GM23338 (cell line): ENCODE measurements around the gene NEK7. TPM values are rescaled to one million over a fixed set of nuclear protein-coding genes. Genes with fewer than 3 reads are reported as not detected.

ENCODE experiments used
- ATAC-seq: fragments of 200-7000 bp; cut with Tn5 transposase; 3 replicates; pipeline ENCODE4 v1.9.1; 2020
- DNase-seq: peaks from one replicate; pipeline ENCODE4 v3.0.0-alpha.2; 2015; ENCODE audit warnings: low spot score
- H2AFZ ChIP-seq: fragments of 200-600 bp; sonication (generic); 2 replicates; pipeline ENCODE4 v1.8.0; 2016; ENCODE audit warnings: antibody characterized with exemption, mild to moderate bottlenecking, moderate library complexity
- H3F3A ChIP-seq: fragments of 200-600 bp; sonication (generic); replicated peaks from 2 replicates; pipeline ENCODE4 v1.8.0; 2017; ENCODE audit warnings: antibody characterized with exemption, mixed run types, low read depth
- H3K27ac ChIP-seq: fragments of 200-600 bp; sonication (generic); 2 replicates; pipeline ENCODE4 v1.6.1; 2016; ENCODE audit warnings: low read depth
- H3K27me3 ChIP-seq: fragments of 200-600 bp; sonication (generic); 2 replicates; pipeline ENCODE4 v1.8.0; 2016; ENCODE audit warnings: mild to moderate bottlenecking, mixed run types, moderate library complexity; ENCODE audit not compliant: insufficient read depth
- H3K36me3 ChIP-seq: fragments of 200-600 bp; sonication (generic); 2 replicates; pipeline ENCODE4 v1.8.0; 2016; ENCODE audit warnings: mild to moderate bottlenecking; ENCODE audit not compliant: insufficient read depth
- H3K4me1 ChIP-seq: fragments of 200-600 bp; sonication (generic); 2 replicates; pipeline ENCODE4 v1.8.0; 2016; ENCODE audit warnings: mild to moderate bottlenecking, moderate library complexity; ENCODE audit not compliant: insufficient read depth
- H3K4me2 ChIP-seq: fragments of 200-600 bp; sonication (generic); 2 replicates; pipeline ENCODE4 v1.7.1; 2017; ENCODE audit warnings: mixed run types
- H3K4me3 ChIP-seq: fragments of 200-600 bp; sonication (generic); 2 replicates; pipeline ENCODE4 v1.6.1; 2016; ENCODE audit warnings: mixed run types
- H3K79me2 ChIP-seq: fragments of 200-600 bp; sonication (generic); replicated peaks from 2 replicates; pipeline ENCODE4 v1.8.0; 2017; ENCODE audit warnings: mild to moderate bottlenecking; ENCODE audit not compliant: insufficient read depth
- H3K9me2 ChIP-seq: fragments of 200-600 bp; sonication (generic); 2 replicates; pipeline ENCODE4 v1.8.0; 2017; ENCODE audit not compliant: insufficient read depth
- H4K20me1 ChIP-seq: fragments of 200-600 bp; sonication (generic); replicated peaks from 2 replicates; pipeline ENCODE4 v1.8.0; 2017; ENCODE audit warnings: mild to moderate bottlenecking; ENCODE audit not compliant: insufficient read depth
- H3K27ac Mint-ChIP-seq: 2 replicates; pipeline ENCODE4 v1.8.0; 2020; ENCODE audit warnings: inconsistent platforms, mild to moderate bottlenecking, moderate library complexity, mixed read lengths
- H3K27me3 Mint-ChIP-seq: 3 replicates; pipeline ENCODE4 v1.8.0; 2022; ENCODE audit warnings: low read depth, mild to moderate bottlenecking, moderate library complexity, mixed read lengths, inconsistent platforms; ENCODE audit not compliant: insufficient read depth, poor library complexity
- H3K36me3 Mint-ChIP-seq: 3 replicates; pipeline ENCODE4 v1.8.0; 2021; ENCODE audit warnings: low read depth, mild to moderate bottlenecking, inconsistent platforms, moderate library complexity, mixed read lengths
- H3K4me1 Mint-ChIP-seq: 3 replicates; pipeline ENCODE4 v1.8.0; 2020; ENCODE audit warnings: mild to moderate bottlenecking, inconsistent platforms, mixed read lengths
- H3K4me3 Mint-ChIP-seq: 3 replicates; pipeline ENCODE4 v1.8.0; 2021; ENCODE audit warnings: moderate library complexity, mild to moderate bottlenecking, inconsistent platforms, mixed read lengths
- H3K9me3 Mint-ChIP-seq: 3 replicates; pipeline ENCODE4 v1.8.0; 2020; ENCODE audit warnings: moderate library complexity, mild to moderate bottlenecking, inconsistent platforms, mixed read lengths
- CREB1 ChIP-seq: fragments of 250-450 bp; sonication (Bioruptor Pico); IDR thresholded peaks from 2 replicates; pipeline ENCODE4 v1.5.0; 2020; ENCODE audit warnings: low read depth, mild to moderate bottlenecking, moderate library complexity
- CTCF ChIP-seq, 2 experiments: fragments of 200-600 bp in 1 of 2; sonication (generic) in 1 of 2; conservative IDR thresholded peaks; 2 replicates each; pipeline versions ENCODE4 v1.5.1 to v1.6.1; 2016 to 2017; ENCODE audit warnings: antibody characterized with exemption in 2 of 2, low read depth in 2 of 2, mild to moderate bottlenecking in 2 of 2, moderate library complexity in 1 of 2
- ETS1 ChIP-seq: IDR thresholded peaks from 2 replicates; pipeline ENCODE4 v1.6.1; 2016; ENCODE audit warnings: antibody characterized with exemption
- EZH2 ChIP-seq: fragments of 200-600 bp; sonication (generic); IDR thresholded peaks from one replicate; pipeline ENCODE4 v1.8.0; 2017; ENCODE audit warnings: antibody characterized with exemption, mild to moderate bottlenecking, low read depth; ENCODE audit not compliant: unreplicated experiment
- EZH2phosphoT487 ChIP-seq: fragments of 200-600 bp; sonication (generic); IDR thresholded peaks from one replicate; pipeline ENCODE4 v1.8.1; 2018; ENCODE audit warnings: antibody characterized with exemption; ENCODE audit not compliant: unreplicated experiment
- JUNB ChIP-seq: IDR thresholded peaks from one replicate; pipeline ENCODE4 v1.6.1; 2016; ENCODE audit warnings: antibody characterized with exemption; ENCODE audit not compliant: unreplicated experiment
- NANOG ChIP-seq: IDR thresholded peaks from 2 replicates; pipeline ENCODE4 v1.6.1; 2016; ENCODE audit warnings: antibody characterized with exemption, borderline replicate concordance
- POLR2AphosphoS5 ChIP-seq: IDR thresholded peaks from 2 replicates; pipeline ENCODE4 v1.6.1; 2016; ENCODE audit warnings: antibody characterized with exemption, low read depth
- REST ChIP-seq: IDR thresholded peaks from one replicate; pipeline ENCODE4 v1.6.1; 2018; ENCODE audit warnings: antibody characterized with exemption; ENCODE audit not compliant: unreplicated experiment
- STAT1 ChIP-seq: IDR thresholded peaks from one replicate; pipeline ENCODE4 v1.6.1; 2016; ENCODE audit warnings: antibody characterized with exemption; ENCODE audit not compliant: unreplicated experiment
- ZNF114 ChIP-seq: fragments of 250-450 bp; sonication (Bioruptor Pico); IDR thresholded peaks from 2 replicates; pipeline ENCODE4 v1.5.0; 2020; ENCODE audit warnings: mild to moderate bottlenecking, moderate library complexity
- ZNF331 ChIP-seq: fragments of 250-450 bp; sonication (Bioruptor Pico); IDR thresholded peaks from 2 replicates; pipeline ENCODE4 v1.5.0; 2020; ENCODE audit warnings: low read depth, mild to moderate bottlenecking, moderate library complexity
- polyA plus RNA-seq: library from polyadenylated mRNA; unstranded; fragments of >200 nt; fragmentation: Nextera tagmentation; extraction: Ambion mirVana; gene quantifications from 2 replicates; pipeline ENCODE4 v1.2.1, GENCODE V29; 2016
- total RNA-seq: library from RNA; depleted of rRNA; stranded (reverse); fragments of >200 nt; shearing (Covaris generic); gene quantifications from 2 replicates; pipeline ENCODE4 v1.2.3, GENCODE V29; 2014

NEK7 gene
- total and polyA plus RNA-seq, 2 experiments from 2014 or later, result 4.8 to 15.3 TPM

- Histone ChIP-seq H3K4me3 (no peak overlapping the region), H3K9me2 (no peaks in the 10 kb centered on the region), H3K27me3 (no peaks in the 10 kb centered on the region), H4K20me1 (no peaks in the 10 kb centered on the region), H3K79me2 (no peaks in the 10 kb centered on the region), H3K27ac (no peak overlapping the region), H2AFZ (no peak overlapping the region), H3F3A (no peaks in the 10 kb centered on the region), H3K4me1 (peaks cover 9% of the 10 kb centered on the region; the same call in 1 of the 2 replicates), H3K4me2 (peak overlapping the region; percentile 27), H3K36me3 (no peaks in the 10 kb centered on the region)
- Mint-ChIP-seq H3K36me3 (no peaks in the 10 kb centered on the region), H3K9me3 (no peaks in the 10 kb centered on the region), H3K4me1 (peaks cover 14% of the 10 kb centered on the region), H3K27ac (no peak overlapping the region), H3K4me3 (no peak overlapping the region), H3K27me3 (no peaks in the 10 kb centered on the region)
- no peak for ATAC-seq
- no peak for TF ChIP-seq EZH2phosphoT487
- no peak for TF ChIP-seq POLR2AphosphoS5
- no peak for TF ChIP-seq NANOG
- TF ChIP-seq ZNF114, result no peak
- no peak for TF ChIP-seq CREB1 (CRISPR knock-in tag)
- no peak for TF ChIP-seq ZNF331
- no peak for TF ChIP-seq STAT1
- no peak for TF ChIP-seq EZH2
- TF ChIP-seq JUNB, result no peak
- no peak for TF ChIP-seq CTCF (conservative IDR thresholded peaks at IDR 0.05; ENCODE audit: low read depth in 2 of 2)
- no peak for DNase-seq
Observed at GRCh38 chr1:198361237-198361767, 204.5 kb downstream of the NEK7 start.

- Histone ChIP-seq H3K79me2 (no peaks in the 10 kb centered on the region), H3K4me1 (peaks cover 9% of the 10 kb centered on the region; the same call in 1 of the 2 replicates), H3K4me3 (no peak overlapping the region), H3F3A (no peaks in the 10 kb centered on the region), H3K9me2 (no peaks in the 10 kb centered on the region), H4K20me1 (no peaks in the 10 kb centered on the region), H2AFZ (no peak overlapping the region), H3K4me2 (no peak overlapping the region), H3K36me3 (no peaks in the 10 kb centered on the region), H3K27ac (no peak overlapping the region), H3K27me3 (no peaks in the 10 kb centered on the region)
- no peak for ATAC-seq
- H3K9me3 Mint-ChIP-seq, result peaks cover 3% of the 10 kb centered on the region; the same call in 2 of the 3 replicates
- peaks cover 14% of the 10 kb centered on the region for H3K4me1 Mint-ChIP-seq
- H3K4me3 Mint-ChIP-seq, result no peak overlapping the region
- DNase-seq, result no peak
- no peak overlapping the region for H3K27ac Mint-ChIP-seq
- H3K27me3 Mint-ChIP-seq, result no peaks in the 10 kb centered on the region
- H3K36me3 Mint-ChIP-seq, result peaks cover 2% of the 10 kb centered on the region; the same call in 2 of the 3 replicates
- TF ChIP-seq ZNF331, result no peak
- no peak for TF ChIP-seq EZH2phosphoT487
- no peak for TF ChIP-seq CREB1 (CRISPR knock-in tag)
- no peak for TF ChIP-seq CTCF (conservative IDR thresholded peaks at IDR 0.05; ENCODE audit: low read depth in 2 of 2)
- no peak for TF ChIP-seq ETS1
- TF ChIP-seq NANOG, result no peak
- no peak for TF ChIP-seq EZH2
- no peak for TF ChIP-seq JUNB
- TF ChIP-seq STAT1, result no peak
- no peak for TF ChIP-seq POLR2AphosphoS5
- no peak for TF ChIP-seq REST
- no peak for TF ChIP-seq ZNF114
Observed at GRCh38 chr1:198363625-198364151, 206.9 kb downstream of the NEK7 start.
